Measurements from ENCODE around the gene ATXN7L3.
"Not testable (repeated sequence)": the region's sequence is repeated elsewhere in the genome, so short reads cannot be mapped to it uniquely, and the experiment has no call there.

Gene ATXN7L3

DNA sequence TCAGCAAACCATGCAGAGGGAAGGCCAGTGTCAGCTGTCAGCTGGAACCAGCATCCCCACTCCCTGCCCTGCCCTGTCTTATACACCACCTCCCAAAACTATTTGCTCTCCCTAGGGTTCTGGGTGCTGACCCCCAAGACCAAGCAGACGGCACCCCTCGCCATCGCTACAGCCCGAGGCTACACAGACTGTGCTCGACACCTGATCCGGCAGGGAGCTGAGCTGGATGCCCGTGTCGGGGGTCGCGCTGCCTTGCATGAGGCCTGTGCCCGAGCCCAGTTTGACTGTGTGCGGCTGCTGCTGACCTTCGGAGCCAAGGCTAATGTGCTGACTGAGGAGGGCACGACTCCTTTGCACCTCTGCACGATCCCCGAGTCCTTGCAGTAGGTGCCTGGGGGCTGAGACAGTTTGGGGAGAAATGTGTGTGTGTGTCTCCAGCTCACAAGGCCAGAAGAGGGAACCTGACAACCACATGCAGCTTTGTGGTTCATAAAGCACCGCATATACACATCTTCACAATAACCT is 27.7 kb downstream of the ATXN7L3 start:
- DNase-seq: no peak

DNA sequence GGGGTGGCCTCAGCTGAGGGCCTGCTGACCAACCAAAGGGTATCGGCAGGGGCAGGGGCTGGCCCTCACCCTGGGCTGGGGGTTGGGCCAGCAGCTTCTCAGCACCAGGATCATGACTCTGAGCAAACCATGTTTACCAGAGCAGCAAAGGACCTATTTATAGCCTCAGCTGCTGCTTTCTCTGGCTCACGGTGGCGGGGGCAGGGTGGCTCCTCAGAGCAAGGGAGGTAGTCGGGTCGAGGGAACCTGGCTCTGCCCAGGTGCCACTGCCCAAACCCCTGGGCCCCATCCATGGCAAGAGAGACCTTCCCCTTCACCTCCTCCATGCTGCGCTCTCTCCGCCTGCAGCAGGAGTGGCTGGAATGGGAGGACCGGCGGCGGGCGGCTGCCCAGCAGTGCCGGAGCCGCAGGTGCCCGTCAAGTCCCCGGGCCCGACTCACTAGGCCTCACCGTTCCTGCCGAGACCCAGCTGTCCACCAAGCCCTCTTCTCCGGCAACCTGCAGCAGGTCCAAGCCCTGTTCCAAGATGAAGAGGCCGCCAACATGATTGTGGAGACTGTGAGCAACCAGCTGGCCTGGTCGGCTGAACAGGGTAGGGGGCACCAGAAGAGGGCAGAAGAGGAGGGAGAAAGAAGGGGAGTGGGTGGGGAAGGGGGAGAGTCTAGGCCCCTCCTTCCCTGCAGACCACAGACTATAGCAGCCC is 29.0 kb downstream of the ATXN7L3 start, which contains the start of gene ASB16:
TSS of gene ASB16 (plus strand) at position 206 of the 703 bp plus-strand sequence. CDS start at position 292, 86 bp downstream.
- no peak for DNase-seq

DNA sequence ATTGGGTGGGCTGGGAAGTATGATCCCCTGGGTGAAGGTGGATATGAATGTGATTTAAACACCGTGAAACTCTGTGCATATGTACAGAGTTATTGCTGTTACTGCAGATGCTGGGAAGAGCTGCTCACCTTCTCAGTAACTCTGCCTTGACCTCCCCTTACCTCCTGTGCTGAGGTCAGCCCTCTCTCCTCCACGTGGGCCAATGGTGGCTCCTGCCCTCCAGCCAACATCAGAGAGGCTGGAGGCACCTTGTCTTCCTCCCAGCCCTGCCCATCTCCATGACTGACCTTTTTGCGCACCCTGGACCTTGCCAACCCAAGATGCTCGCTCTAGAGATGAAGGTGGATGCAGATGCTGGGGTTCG is 29.6 kb downstream of the ATXN7L3 start:
- no peak for DNase-seq

DNA sequence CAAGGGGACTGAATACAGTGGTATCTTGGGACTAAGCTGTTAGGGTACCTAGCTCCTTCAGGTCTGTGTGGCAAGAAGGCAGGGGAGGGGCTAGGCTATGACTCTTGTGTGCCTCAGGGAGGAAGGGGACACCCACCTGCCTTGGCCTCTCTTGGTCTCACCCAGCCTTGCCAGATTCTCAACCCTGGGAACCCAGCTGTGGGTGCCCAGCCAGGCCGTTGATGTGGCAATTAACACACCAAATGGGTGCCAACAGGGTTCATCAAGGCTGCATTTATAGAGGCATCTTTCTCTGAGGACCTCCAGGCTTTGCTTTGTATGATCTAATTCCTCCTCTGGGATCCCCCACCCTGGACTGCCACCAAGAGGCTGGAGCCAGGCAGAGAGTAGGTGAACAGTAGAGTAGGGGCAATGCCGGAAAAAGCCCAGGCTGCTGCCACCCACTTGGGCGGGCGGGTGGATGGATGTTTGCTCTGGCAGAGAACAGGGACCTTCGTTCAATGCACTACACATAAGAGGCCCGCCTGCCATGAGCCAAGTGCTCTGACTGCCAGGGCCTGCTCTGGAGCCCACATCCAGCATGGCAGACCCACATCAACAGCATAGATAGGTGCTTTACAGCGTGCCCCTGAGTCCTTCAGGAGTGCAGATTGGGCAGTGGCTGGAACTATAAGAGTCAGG is 32.4 kb downstream of the ATXN7L3 start:
- no peak for DNase-seq

DNA sequence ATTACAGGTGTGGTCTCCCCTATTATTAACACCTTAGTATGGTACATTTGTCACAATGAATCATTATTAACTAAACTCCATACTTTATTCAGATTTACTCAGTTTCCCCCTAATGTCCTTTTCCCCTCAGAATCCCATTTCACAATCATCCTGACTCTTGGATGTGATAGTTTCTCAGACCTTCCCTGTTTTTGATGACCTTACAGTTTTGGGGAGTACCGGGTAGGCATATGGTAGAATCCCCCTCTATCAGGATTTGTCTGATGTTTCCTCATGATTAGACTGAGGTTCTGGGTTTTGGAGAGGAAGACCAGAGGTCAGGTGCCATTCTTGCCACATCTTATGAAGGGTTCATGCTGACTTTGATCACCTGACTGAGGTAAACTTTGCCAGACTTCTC is 35.2 kb downstream of the ATXN7L3 start:
- no peak for DNase-seq

DNA sequence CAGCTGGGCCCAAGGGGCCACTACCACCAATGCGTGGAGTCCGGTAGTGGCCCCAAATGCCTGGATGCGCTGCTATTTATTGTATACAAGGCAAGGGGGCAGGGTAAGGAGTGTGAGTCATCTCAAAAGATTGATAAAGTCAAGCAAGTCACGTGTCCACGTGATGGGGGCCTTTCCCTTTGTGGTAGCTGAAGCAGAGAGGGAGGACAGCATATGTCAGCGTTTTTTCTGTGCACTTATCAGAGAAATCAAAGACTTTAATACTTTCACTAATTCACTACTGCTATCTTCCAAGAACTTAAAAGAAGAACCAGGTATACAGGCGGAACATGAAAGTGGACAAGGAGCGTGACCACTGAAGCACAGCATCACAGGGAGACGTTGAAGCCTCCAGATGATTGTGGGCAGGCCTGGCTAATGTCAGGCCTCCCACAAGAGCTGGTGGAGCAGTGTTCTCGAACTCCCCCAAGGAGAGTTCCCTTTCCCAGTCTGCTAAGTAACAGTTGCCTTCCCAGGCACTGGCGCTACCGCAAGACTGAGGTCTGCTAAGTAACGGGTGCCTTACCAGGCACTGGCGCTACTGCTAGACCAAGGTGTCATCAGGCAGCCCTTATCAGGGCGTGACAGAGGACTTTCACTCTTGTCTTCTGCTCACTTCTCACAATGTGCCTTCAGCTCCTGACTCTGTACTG is 40.0 kb downstream of the ATXN7L3 start:
- peak; percentile 53 for DNase-seq

DNA sequence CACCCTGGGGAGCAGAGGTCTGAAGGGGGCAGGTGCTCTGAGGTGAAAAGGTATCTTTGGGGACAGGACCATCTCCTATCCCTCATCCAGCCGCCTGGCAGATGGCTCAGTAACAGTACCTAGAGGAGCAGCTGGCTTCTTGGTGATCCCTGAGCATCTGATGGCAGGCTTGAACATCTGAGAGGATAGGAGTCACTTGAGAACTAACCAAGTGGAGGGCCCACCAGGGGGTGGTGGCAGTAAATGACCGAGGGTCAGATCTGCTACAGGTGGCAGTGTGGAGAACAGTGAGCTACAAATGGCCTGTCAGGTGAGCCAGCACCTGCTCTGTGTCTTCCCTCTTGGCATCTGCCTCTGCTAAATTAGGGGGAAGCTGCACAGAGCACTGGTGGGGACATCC is 44.2 kb downstream of the ATXN7L3 start:
- no peak for DNase-seq

DNA sequence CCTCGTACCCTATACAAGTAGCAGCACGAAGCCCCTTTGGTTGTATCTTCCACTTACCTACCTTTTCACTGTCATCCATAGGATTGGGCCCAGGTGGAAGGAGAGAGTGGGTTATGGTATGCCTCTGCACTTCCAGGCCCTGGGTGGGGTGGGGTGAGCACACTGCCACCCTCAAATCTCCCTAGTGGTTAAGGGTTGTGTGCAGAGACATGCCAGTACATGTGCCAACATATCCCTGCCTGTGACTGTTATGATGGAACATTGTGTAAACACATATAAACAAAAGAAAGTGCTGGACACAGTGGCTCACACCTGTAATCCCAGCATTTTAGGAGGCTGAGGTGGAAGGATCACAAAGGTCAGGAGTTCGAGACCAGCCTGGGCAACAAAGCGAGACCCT is 46.8 kb downstream of the ATXN7L3 start:
- DNase-seq: no peak

DNA sequence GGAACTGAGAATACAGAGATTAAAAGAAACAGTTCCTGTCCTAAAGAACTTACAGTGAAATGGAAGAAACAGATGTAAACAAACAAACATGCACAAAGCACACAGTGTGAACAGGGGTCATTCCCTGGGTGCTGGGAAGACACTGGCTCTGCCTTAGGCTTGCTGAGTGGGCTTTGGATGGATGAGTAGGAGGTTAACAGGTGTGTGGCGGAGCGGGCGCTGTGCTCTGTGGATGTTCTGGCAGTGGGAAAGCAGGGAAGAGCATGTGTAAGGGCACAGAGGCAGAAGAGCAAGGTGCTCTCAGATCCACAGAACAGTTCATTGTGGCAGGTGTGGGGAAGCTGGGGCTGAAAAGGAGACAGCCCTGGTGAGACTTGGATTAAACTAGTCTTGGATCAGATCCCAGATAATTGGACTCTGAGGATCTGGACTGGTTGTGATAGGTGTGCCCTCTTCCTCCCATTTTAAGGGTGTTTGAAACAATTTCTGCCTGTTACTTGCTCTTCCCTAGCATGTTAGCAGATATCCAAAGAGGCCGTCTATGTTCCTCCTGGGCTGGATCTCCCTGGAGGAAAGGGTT is 49.8 kb downstream of the ATXN7L3 start:
- DNase-seq: no peak

DNA sequence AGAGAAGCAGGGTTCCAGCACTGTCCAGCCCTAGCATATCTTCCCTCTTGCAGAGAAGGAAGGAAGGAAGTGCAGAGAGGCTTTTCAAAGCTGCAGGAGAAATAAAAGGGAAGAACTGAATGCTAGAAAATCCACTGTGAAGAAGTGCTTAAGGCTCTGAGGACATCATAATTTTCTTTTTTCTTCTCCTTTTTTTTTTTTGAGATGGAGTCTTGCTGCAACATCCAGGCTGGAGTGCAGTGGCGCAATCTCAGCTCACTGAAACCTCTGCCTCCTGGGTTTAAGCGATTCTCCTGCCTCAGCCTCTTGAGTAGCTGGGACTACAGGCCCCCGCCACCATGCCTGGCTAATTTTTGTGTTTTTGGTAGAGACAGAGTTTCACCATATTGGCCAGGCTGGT is 50.6 kb downstream of the ATXN7L3 start:
- DNase-seq: not testable (repeated sequence)

DNA sequence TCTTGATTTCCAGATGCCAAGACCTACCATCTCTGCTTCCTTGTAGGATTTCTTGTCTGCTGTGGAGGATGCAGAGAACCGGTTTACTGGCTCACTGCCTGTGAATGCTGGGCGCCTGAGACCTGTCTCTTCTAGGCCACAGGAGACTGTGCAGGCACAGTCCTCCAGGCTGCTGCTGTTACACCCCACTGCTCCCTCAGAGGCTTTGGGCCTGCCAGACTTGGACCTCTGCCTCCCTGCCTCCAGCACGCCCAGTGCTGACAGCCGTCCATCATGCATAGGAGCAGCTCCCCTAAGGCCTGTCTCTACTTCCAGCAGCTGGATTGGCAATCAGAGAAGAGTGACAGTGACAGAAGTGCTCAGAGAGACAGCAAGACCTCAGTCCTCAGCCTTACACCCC is 51.9 kb downstream of the ATXN7L3 start:
- no peak for DNase-seq

DNA sequence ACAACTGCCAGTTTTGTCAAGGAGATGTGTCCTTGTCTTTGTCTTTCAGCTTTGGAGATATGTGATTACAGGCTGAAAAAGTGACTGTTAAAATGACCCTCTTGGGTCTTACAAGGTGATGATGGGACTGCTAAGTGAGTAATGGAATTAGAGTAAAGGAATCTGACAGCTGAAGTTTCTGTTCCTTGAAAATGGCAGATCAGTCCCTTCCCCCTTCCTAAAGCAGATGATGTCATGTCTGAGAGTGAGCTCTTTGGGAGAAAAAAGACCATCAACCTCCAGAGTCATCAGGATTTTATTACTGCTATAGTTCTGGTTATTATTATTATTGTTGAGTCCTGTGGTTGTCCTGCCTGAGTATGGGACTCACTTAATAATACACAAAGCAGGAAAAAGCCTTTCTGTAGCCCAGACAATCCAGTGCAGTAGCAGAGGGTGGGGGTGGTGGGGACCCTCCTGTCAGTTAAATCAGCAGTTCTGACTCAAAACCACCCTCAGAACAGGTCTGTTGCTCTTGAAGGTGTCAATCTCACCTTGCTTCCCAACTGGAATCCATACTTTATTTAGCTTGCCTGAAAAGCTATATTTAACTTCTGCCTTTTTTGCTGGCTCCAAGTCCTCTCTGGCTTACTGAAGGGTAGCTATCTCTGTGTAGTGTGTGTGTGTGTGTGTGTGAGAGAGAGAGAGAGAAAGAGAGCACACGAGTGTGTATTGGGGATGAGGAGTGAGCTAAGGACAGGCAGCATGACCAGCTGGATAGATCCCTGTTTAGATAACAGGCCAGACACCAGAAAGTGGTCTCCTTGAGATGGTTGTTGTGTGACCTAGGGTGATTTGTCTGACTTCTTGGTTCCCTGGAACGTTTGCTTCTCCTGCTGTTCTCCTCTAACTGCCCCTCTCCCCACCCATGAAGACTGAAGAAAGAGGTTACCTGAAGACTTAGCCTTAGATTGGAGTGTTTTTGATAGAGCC is 53.0 kb downstream of the ATXN7L3 start:
- DNase-seq: no peak

DNA sequence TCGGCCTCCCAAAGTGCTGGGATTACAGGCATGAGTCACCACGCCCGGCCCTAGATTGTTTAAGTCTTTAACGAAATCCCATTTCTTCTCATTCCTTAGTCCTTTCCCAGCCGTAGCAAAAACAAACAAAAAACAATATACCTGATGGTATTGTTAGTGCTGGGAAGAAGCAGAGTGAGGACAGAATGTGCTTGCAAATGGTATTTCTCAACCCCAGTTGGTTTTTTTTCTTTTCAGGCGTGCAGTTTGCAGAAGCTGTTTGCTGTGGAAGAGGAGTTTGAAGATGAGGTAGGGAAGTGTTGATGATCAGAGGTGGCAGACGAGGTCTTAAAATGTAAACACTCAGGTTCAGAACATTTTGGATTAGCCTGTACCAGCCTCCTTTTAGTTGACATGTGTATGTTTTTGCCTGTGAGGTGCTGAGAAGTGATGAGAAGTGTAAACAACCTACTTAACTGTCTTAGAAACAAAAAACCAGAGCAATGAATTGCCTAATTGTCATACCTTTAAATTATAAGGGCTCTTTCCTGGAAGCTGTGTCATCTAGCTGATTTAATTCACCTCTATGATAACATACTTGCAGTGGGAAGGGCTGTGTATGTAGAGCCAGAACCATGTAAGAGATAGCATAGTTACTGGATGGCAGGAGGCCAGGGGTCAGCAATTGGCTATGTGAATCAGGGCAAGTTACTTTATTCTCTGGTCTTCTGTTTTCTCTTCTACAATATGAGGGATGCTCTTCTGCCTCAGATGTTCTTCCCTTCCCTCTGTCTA is 54.5 kb downstream of the ATXN7L3 start:
- DNase-seq: no peak

DNA sequence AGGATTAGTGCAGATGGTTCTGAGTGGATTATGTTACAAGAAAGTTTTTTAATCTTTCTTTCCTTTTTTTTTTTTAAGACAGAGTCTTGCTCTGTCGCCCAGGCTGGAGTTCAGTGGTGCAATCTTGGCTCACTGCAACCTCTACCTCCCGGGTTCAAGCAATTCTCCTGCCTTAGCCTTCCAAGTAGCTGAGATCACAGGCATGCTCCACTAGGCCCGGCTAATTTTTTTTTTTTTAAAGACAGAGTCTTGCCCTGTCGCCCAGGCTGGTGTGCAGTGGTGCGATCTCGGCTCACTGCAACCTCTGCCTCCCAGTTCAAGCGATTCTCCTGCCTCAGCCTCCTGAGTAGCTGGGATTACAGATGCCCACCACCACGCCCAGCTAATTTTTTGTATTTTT is 55.8 kb downstream of the ATXN7L3 start:
- DNase-seq: not testable (repeated sequence)

Data from activated naive CD4-positive, alpha-beta T cell treated with Interleukin-2 at 50 U/mL for 16 hours (primary cell).